ENCODE data around the gene SH3RF3. TPM values are rescaled to one million over a fixed set of nuclear protein-coding genes. Genes with fewer than 3 reads are reported as not detected.

The SH3RF3 gene
- total and polyA plus RNA-seq, 10 of the 15 experiments (the other 5 are each of a cell fraction or from before 2014, with no cell fraction given), result 0.08 to 8.8 (median 2.3) TPM

DNA sequence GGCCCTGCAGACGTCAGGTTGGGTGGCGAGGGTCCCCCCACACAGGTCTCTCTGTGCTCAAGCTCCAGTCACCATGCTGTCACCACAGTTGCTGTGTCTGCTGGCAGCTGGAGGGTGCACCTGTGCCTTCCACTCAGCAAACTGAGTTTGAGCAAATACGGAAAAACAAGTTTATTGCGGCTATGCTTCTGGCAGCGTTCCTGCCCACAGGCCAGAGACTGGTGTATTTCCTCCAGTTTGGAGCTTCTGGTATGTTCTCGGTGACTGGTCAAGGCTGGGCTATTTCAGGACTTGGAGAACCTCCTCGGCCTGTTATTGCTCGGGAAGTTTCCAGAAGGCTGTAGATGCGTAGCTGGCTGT is 352.2 kb downstream of the SH3RF3 start:
- Histone ChIP-seq H3K36me3 (ENCODE audit: control insufficient read depth in 2 of 2, insufficient read depth in 2 of 2, low read length in 1 of 2) (no peaks in the 10 kb centered on the region), H3K79me2 (ENCODE audit: control insufficient read depth, insufficient read depth, low read length) (no peaks in the 10 kb centered on the region), H2AFZ (ENCODE audit: control insufficient read depth, low read depth, low read length) (no peak overlapping the region), H3K9me3 (replicated peaks; ENCODE audit: control insufficient read depth, insufficient read depth, low read length) (no peaks in the 10 kb centered on the region), H3K27me3 (replicated peaks in 1 of 2; ENCODE audit: control insufficient read depth in 2 of 2, insufficient read depth in 2 of 2, low read length in 1 of 2) (0 out of 4 replicates have a peak, but pooled peaks cover 0 to 3% of the 10 kb centered on the region in 2 experiments), H3K9ac (ENCODE audit: control insufficient read depth, insufficient read depth, low read length) (no peak overlapping the region), H3K27ac (ENCODE audit: control insufficient read depth, insufficient read depth) (no peak overlapping the region), H4K20me1 (ENCODE audit: control insufficient read depth, insufficient read depth) (no peaks in the 10 kb centered on the region), H3K4me3 (no peak overlapping the region), H3K4me2 (ENCODE audit: control insufficient read depth, insufficient read depth) (no peak overlapping the region), H3K4me1 (ENCODE audit: control insufficient read depth, insufficient read depth, low read length) (no peaks in the 10 kb centered on the region)
- intact Hi-C loops (cut with micrococcal nuclease; ENCODE audit: unreplicated experiment), result no loop called here
- WGBS (ENCODE audit: insufficient coverage, insufficient replicate concordance, low lambda C conversion rate, missing lambda C conversion rate), result 39% methylated on average over 9 of the region's 9 CpGs
- no TSS peak for BruUV-seq (replicated peaks)
- CTCF ChIA-PET, result no interaction called here
- in situ Hi-C loops (cut with MboI), result no loop called here
- no peak for DNase-seq (ENCODE audit: low read depth, low spot score)
- RAD21 ChIA-PET (ENCODE audit: unreplicated experiment), result no interaction called here
- POLR2A ChIA-PET, result no interaction called here
- FAIRE-seq, result no peak
- no peak for ATAC-seq
- SMC1A ChIA-PET (ENCODE audit: uncharacterized antibody, unreplicated experiment), result no interaction called here
- TF ChIP-seq GATAD2B (conservative IDR thresholded peaks at IDR 0.05; ENCODE audit: low read depth) (no peak), ZNF274 (IDR thresholded peaks at IDR 0.05; ENCODE audit: insufficient read depth, insufficient read length) (no peak), NR2C2 (IDR thresholded peaks at IDR 0.05; ENCODE audit: borderline replicate concordance, control insufficient read depth, insufficient read length, low read depth) (no peak), WRNIP1 (IDR thresholded peaks at IDR 0.05; ENCODE audit: borderline replicate concordance, low read depth, low read length) (no peak), MYC (IDR thresholded peaks at IDR 0.05; ENCODE audit: insufficient read depth, insufficient read length, insufficient replicate concordance, low read length, severe bottlenecking) (no peak), SMC3 (IDR thresholded peaks at IDR 0.05; ENCODE audit: borderline replicate concordance, low read length) (no peak), SMAD1 (IDR thresholded peaks at IDR 0.05; ENCODE audit: low read depth, partially characterized antibody) (no peak), CREB1 (IDR thresholded peaks at IDR 0.05; ENCODE audit: low read depth) (no peak), ZZZ3 (IDR thresholded peaks at IDR 0.05; ENCODE audit: control insufficient read depth, insufficient read length, low read depth) (no peak)
- TF ChIP-seq, protein P1, sequence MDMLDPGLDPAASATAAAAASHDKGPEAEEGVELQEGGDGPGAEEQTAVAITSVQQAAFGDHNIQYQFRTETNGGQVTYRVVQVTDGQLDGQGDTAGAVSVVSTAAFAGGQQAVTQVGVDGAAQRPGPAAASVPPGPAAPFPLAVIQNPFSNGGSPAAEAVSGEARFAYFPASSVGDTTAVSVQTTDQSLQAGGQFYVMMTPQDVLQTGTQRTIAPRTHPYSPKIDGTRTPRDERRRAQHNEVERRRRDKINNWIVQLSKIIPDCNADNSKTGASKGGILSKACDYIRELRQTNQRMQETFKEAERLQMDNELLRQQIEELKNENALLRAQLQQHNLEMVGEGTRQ (IDR thresholded peaks at IDR 0.05; ENCODE audit: borderline replicate concordance, low read depth, low read length), result no peak
- TF ChIP-seq, protein P2, sequence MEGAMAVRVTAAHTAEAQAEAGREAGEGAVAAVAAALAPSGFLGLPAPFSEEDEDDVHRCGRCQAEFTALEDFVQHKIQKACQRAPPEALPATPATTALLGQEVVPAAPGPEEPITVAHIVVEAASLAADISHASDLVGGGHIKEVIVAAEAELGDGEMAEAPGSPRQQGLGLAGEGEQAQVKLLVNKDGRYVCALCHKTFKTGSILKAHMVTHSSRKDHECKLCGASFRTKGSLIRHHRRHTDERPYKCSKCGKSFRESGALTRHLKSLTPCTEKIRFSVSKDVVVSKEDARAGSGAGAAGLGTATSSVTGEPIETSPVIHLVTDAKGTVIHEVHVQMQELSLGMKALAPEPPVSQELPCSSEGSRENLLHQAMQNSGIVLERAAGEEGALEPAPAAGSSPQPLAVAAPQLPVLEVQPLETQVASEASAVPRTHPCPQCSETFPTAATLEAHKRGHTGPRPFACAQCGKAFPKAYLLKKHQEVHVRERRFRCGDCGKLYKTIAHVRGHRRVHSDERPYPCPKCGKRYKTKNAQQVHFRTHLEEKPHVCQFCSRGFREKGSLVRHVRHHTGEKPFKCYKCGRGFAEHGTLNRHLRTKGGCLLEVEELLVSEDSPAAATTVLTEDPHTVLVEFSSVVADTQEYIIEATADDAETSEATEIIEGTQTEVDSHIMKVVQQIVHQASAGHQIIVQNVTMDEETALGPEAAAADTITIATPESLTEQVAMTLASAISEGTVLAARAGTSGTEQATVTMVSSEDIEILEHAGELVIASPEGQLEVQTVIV (IDR thresholded peaks at IDR 0.05; ENCODE audit: borderline replicate concordance, partially characterized antibody), result no peak
- TF ChIP-seq, protein P3, sequence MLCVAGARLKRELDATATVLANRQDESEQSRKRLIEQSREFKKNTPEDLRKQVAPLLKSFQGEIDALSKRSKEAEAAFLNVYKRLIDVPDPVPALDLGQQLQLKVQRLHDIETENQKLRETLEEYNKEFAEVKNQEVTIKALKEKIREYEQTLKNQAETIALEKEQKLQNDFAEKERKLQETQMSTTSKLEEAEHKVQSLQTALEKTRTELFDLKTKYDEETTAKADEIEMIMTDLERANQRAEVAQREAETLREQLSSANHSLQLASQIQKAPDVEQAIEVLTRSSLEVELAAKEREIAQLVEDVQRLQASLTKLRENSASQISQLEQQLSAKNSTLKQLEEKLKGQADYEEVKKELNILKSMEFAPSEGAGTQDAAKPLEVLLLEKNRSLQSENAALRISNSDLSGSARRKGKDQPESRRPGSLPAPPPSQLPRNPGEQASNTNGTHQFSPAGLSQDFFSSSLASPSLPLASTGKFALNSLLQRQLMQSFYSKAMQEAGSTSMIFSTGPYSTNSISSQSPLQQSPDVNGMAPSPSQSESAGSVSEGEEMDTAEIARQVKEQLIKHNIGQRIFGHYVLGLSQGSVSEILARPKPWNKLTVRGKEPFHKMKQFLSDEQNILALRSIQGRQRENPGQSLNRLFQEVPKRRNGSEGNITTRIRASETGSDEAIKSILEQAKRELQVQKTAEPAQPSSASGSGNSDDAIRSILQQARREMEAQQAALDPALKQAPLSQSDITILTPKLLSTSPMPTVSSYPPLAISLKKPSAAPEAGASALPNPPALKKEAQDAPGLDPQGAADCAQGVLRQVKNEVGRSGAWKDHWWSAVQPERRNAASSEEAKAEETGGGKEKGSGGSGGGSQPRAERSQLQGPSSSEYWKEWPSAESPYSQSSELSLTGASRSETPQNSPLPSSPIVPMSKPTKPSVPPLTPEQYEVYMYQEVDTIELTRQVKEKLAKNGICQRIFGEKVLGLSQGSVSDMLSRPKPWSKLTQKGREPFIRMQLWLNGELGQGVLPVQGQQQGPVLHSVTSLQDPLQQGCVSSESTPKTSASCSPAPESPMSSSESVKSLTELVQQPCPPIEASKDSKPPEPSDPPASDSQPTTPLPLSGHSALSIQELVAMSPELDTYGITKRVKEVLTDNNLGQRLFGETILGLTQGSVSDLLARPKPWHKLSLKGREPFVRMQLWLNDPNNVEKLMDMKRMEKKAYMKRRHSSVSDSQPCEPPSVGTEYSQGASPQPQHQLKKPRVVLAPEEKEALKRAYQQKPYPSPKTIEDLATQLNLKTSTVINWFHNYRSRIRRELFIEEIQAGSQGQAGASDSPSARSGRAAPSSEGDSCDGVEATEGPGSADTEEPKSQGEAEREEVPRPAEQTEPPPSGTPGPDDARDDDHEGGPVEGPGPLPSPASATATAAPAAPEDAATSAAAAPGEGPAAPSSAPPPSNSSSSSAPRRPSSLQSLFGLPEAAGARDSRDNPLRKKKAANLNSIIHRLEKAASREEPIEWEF (IDR thresholded peaks at IDR 0.05; ENCODE audit: insufficient replicate concordance, low read depth, low read length), result no peak
- TF ChIP-seq, protein P4, sequence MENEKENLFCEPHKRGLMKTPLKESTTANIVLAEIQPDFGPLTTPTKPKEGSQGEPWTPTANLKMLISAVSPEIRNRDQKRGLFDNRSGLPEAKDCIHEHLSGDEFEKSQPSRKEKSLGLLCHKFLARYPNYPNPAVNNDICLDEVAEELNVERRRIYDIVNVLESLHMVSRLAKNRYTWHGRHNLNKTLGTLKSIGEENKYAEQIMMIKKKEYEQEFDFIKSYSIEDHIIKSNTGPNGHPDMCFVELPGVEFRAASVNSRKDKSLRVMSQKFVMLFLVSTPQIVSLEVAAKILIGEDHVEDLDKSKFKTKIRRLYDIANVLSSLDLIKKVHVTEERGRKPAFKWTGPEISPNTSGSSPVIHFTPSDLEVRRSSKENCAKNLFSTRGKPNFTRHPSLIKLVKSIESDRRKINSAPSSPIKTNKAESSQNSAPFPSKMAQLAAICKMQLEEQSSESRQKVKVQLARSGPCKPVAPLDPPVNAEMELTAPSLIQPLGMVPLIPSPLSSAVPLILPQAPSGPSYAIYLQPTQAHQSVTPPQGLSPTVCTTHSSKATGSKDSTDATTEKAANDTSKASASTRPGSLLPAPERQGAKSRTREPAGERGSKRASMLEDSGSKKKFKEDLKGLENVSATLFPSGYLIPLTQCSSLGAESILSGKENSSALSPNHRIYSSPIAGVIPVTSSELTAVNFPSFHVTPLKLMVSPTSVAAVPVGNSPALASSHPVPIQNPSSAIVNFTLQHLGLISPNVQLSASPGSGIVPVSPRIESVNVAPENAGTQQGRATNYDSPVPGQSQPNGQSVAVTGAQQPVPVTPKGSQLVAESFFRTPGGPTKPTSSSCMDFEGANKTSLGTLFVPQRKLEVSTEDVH (IDR thresholded peaks at IDR 0.05; ENCODE audit: low read depth, partially characterized antibody), result no peak

All from GM12878 (cell line).